Muscle layer of colon (tissue), 2 donors: ENCODE results near the gene TIMELESS.

ENCODE experiments used
- H3K27ac ChIP-seq: one replicate; pipeline ENCODE4 v1.7.0; 2013; ENCODE audit warnings: low read depth, mild to moderate bottlenecking, low read length, moderate library complexity
- H3K27me3 ChIP-seq, 2 donors: one replicate each; pipeline ENCODE4 v1.7.0; 2013; ENCODE audit warnings: low read length in 2 of 2, mild to moderate bottlenecking in 2 of 2; ENCODE audit not compliant: insufficient read depth in 2 of 2, control insufficient read depth in 1 of 2
- H3K36me3 ChIP-seq: one replicate; pipeline ENCODE4 v1.7.0; 2013; ENCODE audit warnings: mild to moderate bottlenecking, low read length; ENCODE audit not compliant: insufficient read depth
- H3K4me1 ChIP-seq: one replicate; pipeline ENCODE4 v1.7.0; 2013; ENCODE audit warnings: mild to moderate bottlenecking, low read length; ENCODE audit not compliant: insufficient read depth
- H3K4me3 ChIP-seq, 2 donors: one replicate each; pipeline ENCODE4 v1.7.0; 2013; ENCODE audit warnings: low read length in 2 of 2, low read depth in 1 of 2, mild to moderate bottlenecking in 1 of 2, moderate library complexity in 1 of 2
- H3K9ac ChIP-seq: one replicate; pipeline ENCODE4 v1.7.0; 2013; ENCODE audit warnings: low read length
- H3K9me3 ChIP-seq: one replicate; pipeline ENCODE4 v1.7.0; 2013; ENCODE audit warnings: mild to moderate bottlenecking, low read length
- donor health status: abdominal sarcoma.
- donor health status: Adenocarcinoma of cecum.

The TIMELESS gene

DNA sequence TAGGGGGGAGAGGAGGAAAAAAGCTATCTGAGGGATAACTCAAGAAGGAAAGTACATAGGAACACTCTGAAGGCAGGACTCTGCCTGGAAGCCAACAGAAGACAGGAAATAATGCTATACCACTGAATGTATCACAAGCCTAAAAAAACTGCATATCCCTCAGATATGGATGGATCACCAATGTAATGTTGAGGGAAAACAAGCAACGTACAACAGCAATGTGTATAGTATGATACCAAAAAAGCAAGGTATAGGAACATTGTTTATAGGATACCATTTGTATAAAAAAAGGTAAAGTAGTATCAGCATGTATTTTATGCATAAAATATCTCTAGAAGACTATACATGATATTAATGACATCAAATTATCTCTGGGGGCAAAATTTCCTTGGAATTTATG lies 35.3 kb upstream of the TIMELESS start:
- H3K27me3 ChIP-seq: no peaks in the 10 kb centered on the region
- H3K9me3 ChIP-seq: no peaks in the 10 kb centered on the region
- H3K4me1 ChIP-seq: no peaks in the 10 kb centered on the region
- H3K9ac ChIP-seq: no peak overlapping the region
- no peaks in the 10 kb centered on the region for H3K36me3 ChIP-seq
- H3K27ac ChIP-seq: no peak overlapping the region
- H3K4me3 ChIP-seq: no peak overlapping the region

DNA sequence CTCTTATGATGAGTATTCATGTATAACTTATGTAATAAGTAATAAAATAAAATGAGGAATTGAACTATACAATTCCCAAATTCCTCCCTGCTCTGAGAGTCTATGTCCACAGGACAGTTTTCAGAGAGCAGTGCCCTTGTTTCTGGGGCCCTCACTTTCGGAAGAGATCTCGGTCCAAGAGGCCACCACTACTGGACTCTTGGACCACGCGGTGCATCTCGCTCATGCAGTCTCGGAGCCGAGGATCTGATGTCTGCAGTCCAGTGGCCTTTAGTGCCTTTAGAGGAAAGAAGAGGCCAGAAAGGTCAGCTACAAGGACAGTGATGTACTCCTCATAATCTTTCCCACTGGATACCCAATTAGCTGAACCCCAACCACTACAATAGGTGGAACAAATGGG lies 30.4 kb upstream of the TIMELESS start:
- Histone ChIP-seq H3K36me3 (no peaks in the 10 kb centered on the region), H3K9ac (no peak overlapping the region), H3K4me1 (no peaks in the 10 kb centered on the region), H3K9me3 (no peaks in the 10 kb centered on the region), H3K27ac (no peak overlapping the region), H3K4me3 (no peak overlapping the region), H3K27me3 (no peaks in the 10 kb centered on the region)

DNA sequence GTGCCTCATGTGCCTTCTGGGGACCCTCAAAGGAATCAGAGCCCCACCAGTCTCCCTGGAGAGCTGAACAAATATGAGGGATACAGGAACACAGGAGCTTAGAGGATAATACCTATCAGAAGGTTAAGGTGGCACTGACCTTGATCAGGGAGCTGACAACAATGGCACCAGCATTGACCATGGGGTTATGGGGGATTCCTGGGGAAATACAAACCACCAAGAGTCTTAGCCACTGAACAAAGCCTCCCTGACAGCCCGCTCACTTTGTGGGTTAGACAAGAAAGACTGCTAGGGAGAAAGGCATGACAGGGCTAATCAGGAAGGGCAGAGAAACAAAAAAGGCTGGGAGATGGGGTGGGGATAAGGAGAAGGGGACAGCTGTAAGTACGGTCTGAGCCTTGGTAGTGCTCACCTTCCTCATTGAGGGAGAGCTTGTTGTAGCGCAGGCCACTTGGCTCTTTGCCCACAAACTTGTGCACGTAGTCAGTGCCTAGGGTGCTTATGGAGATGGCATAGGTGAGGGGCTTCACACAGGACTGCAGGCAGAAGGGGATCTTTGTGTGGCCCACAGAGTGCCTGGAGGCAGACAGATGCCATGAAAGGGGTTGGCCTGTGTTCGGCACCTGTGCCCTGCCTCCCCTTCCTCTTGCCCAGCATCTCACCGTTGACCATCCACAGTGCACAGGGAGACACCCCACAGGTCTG lies 28.4 kb upstream of the TIMELESS start:
- H3K4me1 ChIP-seq: no peaks in the 10 kb centered on the region
- no peaks in the 10 kb centered on the region for H3K36me3 ChIP-seq
- no peaks in the 10 kb centered on the region for H3K27me3 ChIP-seq
- H3K9ac ChIP-seq: no peak overlapping the region
- H3K27ac ChIP-seq: no peak overlapping the region
- H3K4me3 ChIP-seq: no peak overlapping the region
- no peaks in the 10 kb centered on the region for H3K9me3 ChIP-seq

DNA sequence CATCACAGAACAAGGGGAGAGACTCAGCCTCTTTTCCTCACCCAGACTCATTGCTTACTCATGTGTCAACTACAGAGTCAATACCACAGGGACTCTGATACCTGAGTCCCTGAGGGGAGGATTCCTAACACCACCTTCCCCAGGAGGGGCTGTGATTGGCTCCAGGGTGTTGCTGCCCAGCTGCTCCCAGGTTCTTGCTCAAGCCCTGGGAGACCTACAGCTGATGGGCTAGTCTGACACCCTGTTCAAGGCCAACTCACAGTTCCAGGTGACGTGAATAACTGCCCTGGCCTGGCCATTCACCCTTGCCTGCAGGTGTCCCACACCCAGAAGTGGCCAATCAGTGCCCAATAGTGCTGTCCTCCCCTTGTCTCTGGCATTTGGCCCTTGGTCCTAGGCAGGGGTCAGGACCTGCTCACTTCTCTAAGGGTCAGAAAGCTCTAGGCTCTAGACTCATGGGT lies 27.8 kb upstream of the TIMELESS start:
- Histone ChIP-seq H3K9ac (no peak overlapping the region), H3K36me3 (no peaks in the 10 kb centered on the region), H3K9me3 (no peaks in the 10 kb centered on the region), H3K27me3 (no peaks in the 10 kb centered on the region), H3K4me1 (no peaks in the 10 kb centered on the region), H3K27ac (no peak overlapping the region), H3K4me3 (no peak overlapping the region)

DNA sequence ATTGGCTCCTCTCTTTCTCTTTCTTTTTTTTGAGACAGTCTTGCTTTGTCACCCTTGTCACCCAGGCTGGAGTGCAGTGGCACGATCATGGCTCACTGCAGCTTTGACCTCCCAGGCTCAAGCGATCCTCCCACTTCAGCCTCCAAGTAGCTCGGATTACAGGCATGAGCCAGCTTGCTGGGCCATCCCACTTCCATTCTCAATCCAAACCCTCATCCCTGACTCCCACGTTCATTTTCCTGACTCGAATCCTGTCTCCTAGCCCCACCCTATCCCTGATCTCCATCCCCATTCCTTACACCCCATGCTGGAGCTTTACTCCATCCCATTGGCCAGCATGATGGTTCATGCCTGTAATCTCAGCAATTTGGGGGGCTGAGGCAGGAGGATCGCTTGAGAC lies 26.9 kb upstream of the TIMELESS start:
- Histone ChIP-seq H3K27me3 (no peaks in the 10 kb centered on the region), H3K27ac (no peak overlapping the region), H3K4me1 (no peaks in the 10 kb centered on the region), H3K9ac (no peak overlapping the region), H3K4me3 (no peak overlapping the region), H3K36me3 (no peaks in the 10 kb centered on the region), H3K9me3 (no peaks in the 10 kb centered on the region)

DNA sequence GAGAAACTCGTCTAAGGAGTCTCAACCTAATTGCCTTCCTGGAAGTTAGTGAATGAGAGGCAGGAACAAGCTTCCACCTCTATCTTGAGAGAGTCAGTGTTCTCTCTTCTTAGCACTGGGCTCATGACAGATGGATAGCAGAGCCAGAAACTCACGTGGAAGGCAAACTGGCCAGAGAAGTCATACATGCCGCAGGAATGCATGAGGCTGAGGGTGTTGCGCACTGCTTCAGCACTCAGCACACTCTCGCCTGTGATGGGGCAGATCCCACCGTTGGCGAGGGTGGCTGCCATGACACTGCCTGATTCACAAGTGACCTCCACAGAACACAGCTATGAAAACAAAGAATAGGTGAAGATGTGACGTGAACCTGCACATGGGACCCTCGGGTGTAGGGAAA lies 25.2 kb upstream of the TIMELESS start:
- H3K27ac ChIP-seq: no peak overlapping the region

DNA sequence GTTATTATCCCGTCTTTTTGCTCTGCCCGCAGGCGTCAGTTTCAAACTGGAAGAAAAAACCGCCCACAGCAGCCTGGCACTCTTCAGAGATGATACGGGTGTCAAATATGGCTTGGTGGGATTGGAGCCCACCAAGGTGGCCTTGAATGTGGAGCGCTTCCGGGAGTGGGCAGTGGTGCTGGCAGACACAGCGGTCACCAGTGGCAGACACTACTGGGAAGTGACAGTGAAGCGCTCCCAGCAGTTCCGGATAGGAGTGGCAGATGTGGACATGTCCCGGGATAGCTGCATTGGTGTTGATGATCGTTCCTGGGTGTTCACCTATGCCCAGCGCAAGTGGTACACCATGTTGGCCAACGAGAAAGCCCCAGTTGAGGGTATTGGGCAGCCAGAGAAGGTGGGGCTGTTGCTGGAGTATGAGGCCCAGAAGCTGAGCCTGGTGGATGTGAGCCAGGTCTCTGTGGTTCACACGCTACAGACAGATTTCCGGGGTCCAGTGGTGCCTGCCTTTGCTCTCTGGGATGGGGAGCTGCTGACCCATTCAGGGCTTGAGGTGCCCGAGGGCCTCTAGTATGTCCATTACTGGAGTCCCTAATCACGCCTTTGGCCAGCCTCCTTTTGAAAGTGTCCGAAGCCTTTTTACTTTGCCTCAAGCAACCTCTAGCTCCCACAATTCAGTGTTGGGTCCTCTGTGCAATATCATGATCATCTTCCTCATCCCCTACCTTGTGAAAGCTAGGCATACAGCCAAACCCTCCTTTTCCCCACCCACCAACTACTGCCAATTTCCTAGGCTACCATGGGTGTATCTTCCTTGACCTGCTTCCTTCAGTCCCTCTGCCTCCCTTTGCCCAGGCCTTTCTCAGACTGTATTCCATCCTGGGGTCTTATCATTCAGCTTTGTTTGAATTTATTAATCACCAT lies 20.0 kb upstream of the TIMELESS start:
- Histone ChIP-seq H3K27ac (peak overlapping the region; percentile 56), H3K27me3 (no peaks in the 10 kb centered on the region), H3K9me3 (no peaks in the 10 kb centered on the region), H3K9ac (peak overlapping the region; percentile 100), H3K4me3 (peak overlapping the region; percentile 58 to 100), H3K4me1 (peaks cover 11% of the 10 kb centered on the region), H3K36me3 (no peaks in the 10 kb centered on the region)

More for the DNA sequence above, 25.2 kb upstream of the TIMELESS start:
- H3K4me3 ChIP-seq: no peak overlapping the region
- H3K9me3 ChIP-seq: no peaks in the 10 kb centered on the region
- H3K36me3 ChIP-seq: no peaks in the 10 kb centered on the region
- H3K4me1 ChIP-seq: peaks cover 5% of the 10 kb centered on the region
- no peaks in the 10 kb centered on the region for H3K27me3 ChIP-seq
- H3K9ac ChIP-seq: no peak overlapping the region

DNA sequence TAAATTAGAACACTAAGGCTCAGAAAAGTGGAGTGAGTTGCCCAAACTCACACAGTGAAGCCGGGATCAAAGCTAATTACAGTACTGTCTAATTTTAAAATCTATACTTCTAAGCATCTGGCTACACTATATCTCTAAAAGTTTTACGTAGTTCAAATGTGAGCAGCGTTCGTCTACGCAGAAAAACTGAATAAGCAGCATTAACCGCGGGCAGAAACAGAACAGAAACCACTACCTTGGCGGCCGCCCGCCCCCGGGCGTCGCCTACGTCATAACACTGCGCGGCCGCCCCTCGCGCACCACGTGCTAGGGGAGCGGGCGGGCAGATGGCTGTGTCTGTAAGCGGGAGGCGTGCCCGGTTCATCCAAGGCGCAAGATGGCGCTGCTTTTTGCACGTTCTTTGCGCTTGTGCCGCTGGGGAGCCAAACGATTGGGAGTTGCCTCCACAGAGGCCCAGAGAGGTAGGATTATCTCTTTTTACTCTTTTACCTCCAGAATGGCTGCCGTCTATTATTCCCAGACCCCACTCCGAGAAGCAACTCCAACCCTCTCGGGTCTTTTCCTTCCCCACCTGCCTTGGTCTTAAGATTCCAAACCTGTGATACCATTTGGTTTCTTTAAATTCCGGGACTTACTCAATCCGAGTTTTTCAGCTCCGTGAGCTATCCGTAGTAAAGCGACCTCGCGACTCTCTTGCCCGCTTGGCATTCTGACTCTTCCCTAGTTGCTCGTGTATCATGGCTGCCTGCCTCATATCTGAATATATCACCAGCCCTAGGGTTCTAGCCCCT lies 19.2 kb upstream of the TIMELESS start, which contains the start of gene SPRYD4:
Gene SPRYD4, plus strand, starts transcription at position 363 of the 791 bp plus-strand sequence. Its CDS starts 14 bp downstream, at position 377.
- Histone ChIP-seq H3K27ac (peak within 1 kb of the TSS; percentile 56), H3K9me3 (no peaks in the 10 kb centered on the region), H3K9ac (peak within 1 kb of the TSS; percentile 100), H3K27me3 (no peaks in the 10 kb centered on the region), H3K4me1 (peaks cover 15% of the 10 kb centered on the region), H3K4me3 (peak within 1 kb of the TSS; percentile 58 to 100), H3K36me3 (no peaks in the 10 kb centered on the region)

DNA sequence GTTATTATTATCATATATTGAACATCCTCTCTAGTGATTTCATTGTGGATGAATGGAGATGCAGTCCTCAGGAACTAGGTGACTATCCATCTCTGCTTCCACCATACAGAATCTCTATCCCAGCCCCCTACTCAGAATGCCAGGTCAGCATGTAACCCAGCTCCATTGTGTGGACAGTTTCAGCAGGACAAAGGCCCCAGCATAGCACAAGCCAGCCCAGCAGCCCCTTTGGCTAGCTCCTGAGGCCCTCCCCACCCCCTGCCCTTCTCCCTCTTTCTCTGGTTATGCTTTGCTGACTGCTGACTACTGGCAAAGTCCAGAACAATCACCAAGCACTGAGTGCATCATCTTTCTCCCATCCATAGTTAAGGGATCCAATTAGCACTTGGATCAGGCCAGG lies 13.3 kb upstream of the TIMELESS start:
- Histone ChIP-seq H3K36me3 (no peaks in the 10 kb centered on the region), H3K4me1 (peaks cover 3% of the 10 kb centered on the region), H3K4me3 (no peak overlapping the region), H3K27ac (no peak overlapping the region), H3K27me3 (no peaks in the 10 kb centered on the region), H3K9me3 (no peaks in the 10 kb centered on the region), H3K9ac (no peak overlapping the region)

DNA sequence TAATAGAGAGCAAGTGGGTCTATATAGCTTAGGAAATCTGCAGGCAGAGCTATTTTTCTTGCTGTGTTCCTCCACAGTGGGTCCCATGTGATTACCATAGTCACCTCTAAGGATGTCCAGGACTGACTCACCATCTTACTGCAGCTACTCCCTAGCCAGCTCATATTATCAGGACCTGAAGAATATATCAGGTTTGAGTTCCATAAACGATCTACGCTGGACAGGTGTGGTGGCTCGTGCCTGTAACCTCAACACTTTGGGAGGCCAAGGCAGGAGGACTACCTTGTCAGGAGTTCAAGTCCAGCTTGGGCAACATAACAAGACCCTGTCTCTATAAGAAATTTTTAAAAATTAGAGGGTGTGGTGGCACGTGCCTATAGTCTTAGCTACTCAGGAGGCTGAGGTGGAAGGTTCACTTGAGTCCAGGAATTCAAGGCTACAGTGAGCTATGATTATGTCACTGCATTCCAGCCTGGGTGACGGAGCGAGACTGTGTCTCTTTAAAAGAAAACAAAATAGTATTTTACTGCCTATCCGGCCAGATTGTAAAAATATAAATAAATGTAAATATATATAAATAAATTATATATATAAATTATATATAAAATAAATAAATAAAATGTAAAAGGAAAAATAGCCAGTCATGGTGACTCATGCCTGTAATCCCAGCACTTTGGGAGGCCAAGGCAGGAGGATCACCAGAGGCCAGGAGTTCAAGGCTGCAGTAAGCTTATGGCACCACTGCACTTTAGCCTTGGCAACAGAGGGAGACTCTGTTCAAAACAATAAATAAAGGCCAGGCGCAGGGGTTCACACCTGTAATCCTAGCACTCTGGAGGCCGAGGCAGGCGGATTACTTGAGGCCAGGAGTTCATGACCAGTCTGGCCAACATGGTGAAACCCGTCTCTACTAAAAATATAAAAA lies 12.3 kb upstream of the TIMELESS start:
- H3K4me1 ChIP-seq: peaks cover 3% of the 10 kb centered on the region
- H3K27ac ChIP-seq: no peak overlapping the region
- H3K9ac ChIP-seq: no peak overlapping the region
- no peaks in the 10 kb centered on the region for H3K36me3 ChIP-seq
- no peaks in the 10 kb centered on the region for H3K27me3 ChIP-seq
- no peaks in the 10 kb centered on the region for H3K9me3 ChIP-seq
- no peak overlapping the region for H3K4me3 ChIP-seq
